HG03175 (cell line): ENCODE results near the gene PTN.
"Not testable (repeated sequence)": the region's sequence is repeated elsewhere in the genome, so short reads cannot be mapped to it uniquely, and the experiment has no call there.

Experiments
- ATAC-seq: cut with Tn5 transposase; IDR thresholded peaks from one replicate; pipeline ENCODE4 v1.9.1; 2021; ENCODE audit warnings: mild to moderate bottlenecking, moderate library complexity; ENCODE audit not compliant: unreplicated experiment

The PTN gene

GRCh38 chr7:137181619-137182018 is 161.9 kb downstream of the PTN start:
- ATAC-seq: not testable (repeated sequence)
